Calu3 (cell line): ENCODE measurements around the gene CCN2. TPM values are rescaled to one million over a fixed set of nuclear protein-coding genes. Genes with fewer than 3 reads are reported as not detected.

Experiments
- BruUV-seq: library from RNA; stranded (reverse); fragments of 400-500 nt; replicated peaks from 2 replicates; lab custom pipeline; 2021; lab: Mats Ljungman, UMichigan
- CTCF ChIA-PET: fragments of 300-600 bp; sonication (Branson Sonifier 250); formaldehyde crosslinking; loops from one replicate; lab custom pipeline; 2022; ENCODE audit warnings: antibody characterized with exemption; lab: Charles Lee
- DNase-seq: peaks from one replicate; pipeline ENCODE4 v3.0.0; 2022
- H3K27ac Mint-ChIP-seq: one replicate; pipeline ENCODE4 v1.8.0; 2022; ENCODE audit warnings: mixed read lengths; ENCODE audit not compliant: unreplicated experiment
- H3K27me3 Mint-ChIP-seq: one replicate; pipeline ENCODE4 v1.8.0; 2022; ENCODE audit warnings: mixed read lengths; ENCODE audit not compliant: unreplicated experiment
- H3K36me3 Mint-ChIP-seq: one replicate; pipeline ENCODE4 v1.8.0; 2022; ENCODE audit warnings: mild to moderate bottlenecking, moderate library complexity, mixed read lengths; ENCODE audit not compliant: insufficient read depth, unreplicated experiment
- H3K4me1 Mint-ChIP-seq: one replicate; pipeline ENCODE4 v1.8.0; 2022; ENCODE audit warnings: mild to moderate bottlenecking, low read depth, mixed read lengths; ENCODE audit not compliant: unreplicated experiment
- H3K4me3 Mint-ChIP-seq: one replicate; pipeline ENCODE4 v1.8.0; 2022; ENCODE audit warnings: mild to moderate bottlenecking, low read depth, moderate library complexity, mixed read lengths; ENCODE audit not compliant: unreplicated experiment
- H3K9me3 Mint-ChIP-seq: one replicate; pipeline ENCODE4 v1.8.0; 2022; ENCODE audit warnings: low read depth, mixed read lengths; ENCODE audit not compliant: unreplicated experiment
- intact Hi-C: fragments of 100-400 bp; cut with micrococcal nuclease; formaldehyde crosslinking; loops from one replicate; pipeline ENCODE4 v1.10.0; 2022; ENCODE audit not compliant: unreplicated experiment
- total RNA-seq: library from RNA; stranded (reverse); gene quantifications from 2 replicates; pipeline ENCODE4 v1.2.3, GENCODE V29; 2022
- TF ChIP-seq, protein P1 (sequence below): fragments of 200-600 bp; IDR thresholded peaks from one replicate; pipeline ENCODE4 v1.8.0; 2022; ENCODE audit warnings: antibody characterized with exemption; ENCODE audit not compliant: unreplicated experiment

The CCN2 gene
- total RNA-seq, 1 experiment from 2014 or later = 373 TPM

DNA sequence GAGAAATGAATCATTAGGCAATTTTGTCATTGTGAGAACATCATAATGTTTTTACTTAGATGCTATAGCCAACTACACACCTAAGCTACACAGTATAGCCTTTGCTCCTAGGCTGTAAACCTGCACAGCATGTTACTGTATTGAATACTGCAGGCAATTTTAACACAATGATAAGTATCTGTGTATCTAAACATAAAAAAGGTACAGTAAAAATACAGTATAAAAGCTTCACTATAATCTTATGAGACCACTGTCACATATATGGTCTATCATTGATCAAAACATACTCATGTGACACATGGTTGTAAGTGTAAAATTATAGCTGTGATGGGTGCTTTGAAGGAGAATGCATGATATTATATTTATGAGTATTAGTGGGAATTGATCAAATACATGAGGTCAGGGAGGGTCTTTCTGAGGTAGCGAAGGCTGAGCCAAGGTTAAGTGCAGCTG is 29.2 kb upstream of the CCN2 start:
- Mint-ChIP-seq H3K4me3 (peak overlapping the region; percentile 29), H3K27me3 (no peaks in the 10 kb centered on the region), H3K9me3 (no peaks in the 10 kb centered on the region), H3K4me1 (peaks cover 50% of the 10 kb centered on the region), H3K27ac (peak overlapping the region; percentile 89), H3K36me3 (no peaks in the 10 kb centered on the region)
- no TSS peak for BruUV-seq
- CTCF ChIA-PET = interaction anchor here (0.6 to 1.7 kb wide), 5 partner anchors 21 to 182 kb away, joined by 3 to 8 read pairs (median 4); partner anchors contain the start of gene CCN2
- DNase-seq = no peak
- TF ChIP-seq, protein P1, sequence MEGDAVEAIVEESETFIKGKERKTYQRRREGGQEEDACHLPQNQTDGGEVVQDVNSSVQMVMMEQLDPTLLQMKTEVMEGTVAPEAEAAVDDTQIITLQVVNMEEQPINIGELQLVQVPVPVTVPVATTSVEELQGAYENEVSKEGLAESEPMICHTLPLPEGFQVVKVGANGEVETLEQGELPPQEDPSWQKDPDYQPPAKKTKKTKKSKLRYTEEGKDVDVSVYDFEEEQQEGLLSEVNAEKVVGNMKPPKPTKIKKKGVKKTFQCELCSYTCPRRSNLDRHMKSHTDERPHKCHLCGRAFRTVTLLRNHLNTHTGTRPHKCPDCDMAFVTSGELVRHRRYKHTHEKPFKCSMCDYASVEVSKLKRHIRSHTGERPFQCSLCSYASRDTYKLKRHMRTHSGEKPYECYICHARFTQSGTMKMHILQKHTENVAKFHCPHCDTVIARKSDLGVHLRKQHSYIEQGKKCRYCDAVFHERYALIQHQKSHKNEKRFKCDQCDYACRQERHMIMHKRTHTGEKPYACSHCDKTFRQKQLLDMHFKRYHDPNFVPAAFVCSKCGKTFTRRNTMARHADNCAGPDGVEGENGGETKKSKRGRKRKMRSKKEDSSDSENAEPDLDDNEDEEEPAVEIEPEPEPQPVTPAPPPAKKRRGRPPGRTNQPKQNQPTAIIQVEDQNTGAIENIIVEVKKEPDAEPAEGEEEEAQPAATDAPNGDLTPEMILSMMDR = no peak
- intact Hi-C loops = loop anchor here (2.0 kb wide), 1 partner anchor 26 kb away; no protein-coding TSS in a partner anchor

DNA sequence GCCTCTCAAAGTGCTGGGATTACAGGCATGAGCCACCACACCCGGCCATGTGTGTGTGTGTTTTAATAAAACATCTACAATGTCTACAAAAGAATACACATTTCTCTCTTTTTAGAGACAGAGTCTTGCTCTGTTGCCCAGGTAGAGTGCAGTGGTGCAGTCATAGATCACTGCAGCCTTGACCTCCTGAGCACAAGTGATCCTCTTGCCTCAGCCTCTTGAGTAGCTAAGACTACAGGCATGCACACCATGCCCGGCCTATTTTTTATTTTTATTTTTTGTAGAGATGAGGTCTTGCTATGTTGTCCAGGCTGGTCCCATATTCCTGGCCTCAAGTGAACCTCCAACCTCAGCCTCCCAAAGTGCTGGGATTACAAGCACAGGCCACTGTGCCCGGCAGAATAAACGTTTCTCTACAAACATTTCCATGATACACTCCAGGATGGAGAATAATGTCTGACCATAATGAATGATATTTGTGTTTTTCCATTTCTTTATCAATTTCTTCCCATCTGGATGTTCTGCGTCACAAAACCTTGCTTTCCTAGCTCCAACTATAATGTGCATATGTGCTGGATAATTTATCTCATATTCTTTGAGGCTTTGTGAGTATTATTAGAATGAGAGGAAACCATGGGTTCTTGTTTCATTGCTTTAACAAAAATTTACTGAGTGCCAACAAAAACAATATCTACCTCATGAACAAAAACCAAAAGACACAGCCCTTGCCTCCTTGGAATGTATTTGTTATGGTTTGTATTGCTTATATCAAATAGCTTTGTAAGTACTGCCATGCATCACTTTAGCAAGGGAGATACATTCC is 28.6 kb upstream of the CCN2 start:
- peaks cover 50% of the 10 kb centered on the region for H3K4me1 Mint-ChIP-seq
- DNase-seq = no peak

DNA sequence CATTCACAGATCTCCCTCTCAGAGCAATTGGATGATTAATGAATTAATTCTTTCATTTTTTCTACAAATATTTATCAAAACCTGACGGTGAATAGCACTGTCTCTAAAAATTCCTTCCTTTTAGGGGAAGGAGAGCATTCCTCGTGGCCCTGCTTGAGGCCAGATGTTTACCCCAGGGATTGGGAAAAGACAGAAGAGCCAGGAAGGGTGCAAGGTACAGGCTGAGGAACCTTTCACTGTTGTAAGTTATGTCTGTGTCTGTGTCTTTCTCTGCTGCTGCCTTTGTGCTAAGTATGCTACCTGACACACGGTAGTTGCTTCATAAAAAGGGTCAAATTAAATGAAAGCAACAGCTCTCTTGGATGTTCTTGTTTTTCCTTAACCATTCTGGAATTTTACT is 27.4 kb upstream of the CCN2 start:
- Mint-ChIP-seq H3K9me3 (no peaks in the 10 kb centered on the region), H3K27me3 (no peaks in the 10 kb centered on the region), H3K4me1 (peaks cover 50% of the 10 kb centered on the region), H3K27ac (no peak overlapping the region), H3K36me3 (no peaks in the 10 kb centered on the region), H3K4me3 (no peak overlapping the region)
- DNase-seq = no peak
- CTCF ChIA-PET = no interaction called here
- TF ChIP-seq, protein P1 = no peak
- intact Hi-C loops = no loop called here
- no TSS peak for BruUV-seq

More for the DNA sequence above, 28.6 kb upstream of the CCN2 start:
- BruUV-seq = no TSS peak
- intact Hi-C loops = loop anchor here (2.0 kb wide), 1 partner anchor 25 kb away; no protein-coding TSS in a partner anchor
- TF ChIP-seq, protein P1 = no peak
- CTCF ChIA-PET = interaction anchor here (1.7 kb wide), 1 partner anchor 21 kb away, joined by 4 read pairs; no protein-coding TSS in a partner anchor
- Mint-ChIP-seq H3K9me3 (no peaks in the 10 kb centered on the region), H3K27me3 (no peaks in the 10 kb centered on the region), H3K4me3 (no peak overlapping the region), H3K36me3 (no peaks in the 10 kb centered on the region), H3K27ac (peak overlapping the region; percentile 89)

DNA sequence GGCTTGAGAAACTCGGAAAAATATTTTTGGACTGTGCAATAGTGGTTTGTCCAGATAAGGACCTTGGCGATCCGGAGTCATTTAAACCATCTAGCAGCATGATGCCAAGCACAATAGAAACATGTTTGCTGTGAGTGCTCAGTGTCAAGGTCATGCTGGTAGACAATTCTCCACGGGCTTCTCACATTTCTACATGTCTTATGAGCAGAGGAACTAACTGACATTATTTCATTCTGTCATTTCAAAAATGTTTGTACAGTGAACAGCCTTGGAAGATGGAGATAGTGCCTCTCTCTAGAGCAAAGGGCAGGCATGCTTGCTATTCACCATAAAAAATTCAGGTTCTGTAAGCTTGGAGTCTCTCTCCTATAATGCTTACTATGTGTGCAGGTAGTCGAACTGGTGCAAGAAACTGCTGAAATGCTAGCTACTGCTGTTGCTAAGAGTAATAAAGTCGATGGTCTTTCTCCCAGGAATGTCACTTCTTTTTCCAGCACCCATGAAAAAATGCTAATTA is 25.4 kb upstream of the CCN2 start:
- intact Hi-C loops = no loop called here
- Mint-ChIP-seq H3K27ac (no peak overlapping the region), H3K27me3 (no peaks in the 10 kb centered on the region), H3K4me1 (peaks cover 44% of the 10 kb centered on the region), H3K9me3 (no peaks in the 10 kb centered on the region), H3K4me3 (no peak overlapping the region), H3K36me3 (no peaks in the 10 kb centered on the region)
- TF ChIP-seq, protein P1 = no peak
- CTCF ChIA-PET = interaction anchor here (1.1 to 1.6 kb wide), 2 partner anchors 17 to 18 kb away, joined by 3 to 6 read pairs; no protein-coding TSS in a partner anchor
- DNase-seq = no peak
- BruUV-seq = no TSS peak
